HL-60 (cell line): ENCODE measurements around the gene EFNA1.

Experiments used
- POLR2AphosphoS5 ChIP-seq: IDR thresholded peaks from 2 replicates; pipeline ENCODE4 v1.6.1; 2012; ENCODE audit warnings: low read depth
- TF ChIP-seq, protein P1 (sequence below): IDR thresholded peaks from one replicate; pipeline ENCODE4 v1.5.1; 2011; ENCODE audit warnings: low read length, control low read depth, inconsistent platforms; ENCODE audit not compliant: insufficient read depth

- TF ChIP-seq, protein P1, sequence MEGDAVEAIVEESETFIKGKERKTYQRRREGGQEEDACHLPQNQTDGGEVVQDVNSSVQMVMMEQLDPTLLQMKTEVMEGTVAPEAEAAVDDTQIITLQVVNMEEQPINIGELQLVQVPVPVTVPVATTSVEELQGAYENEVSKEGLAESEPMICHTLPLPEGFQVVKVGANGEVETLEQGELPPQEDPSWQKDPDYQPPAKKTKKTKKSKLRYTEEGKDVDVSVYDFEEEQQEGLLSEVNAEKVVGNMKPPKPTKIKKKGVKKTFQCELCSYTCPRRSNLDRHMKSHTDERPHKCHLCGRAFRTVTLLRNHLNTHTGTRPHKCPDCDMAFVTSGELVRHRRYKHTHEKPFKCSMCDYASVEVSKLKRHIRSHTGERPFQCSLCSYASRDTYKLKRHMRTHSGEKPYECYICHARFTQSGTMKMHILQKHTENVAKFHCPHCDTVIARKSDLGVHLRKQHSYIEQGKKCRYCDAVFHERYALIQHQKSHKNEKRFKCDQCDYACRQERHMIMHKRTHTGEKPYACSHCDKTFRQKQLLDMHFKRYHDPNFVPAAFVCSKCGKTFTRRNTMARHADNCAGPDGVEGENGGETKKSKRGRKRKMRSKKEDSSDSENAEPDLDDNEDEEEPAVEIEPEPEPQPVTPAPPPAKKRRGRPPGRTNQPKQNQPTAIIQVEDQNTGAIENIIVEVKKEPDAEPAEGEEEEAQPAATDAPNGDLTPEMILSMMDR = no peak
- no peak for TF ChIP-seq POLR2AphosphoS5
Measured at GRCh38 chr1:155179112-155180031, 51.7 kb downstream of the EFNA1 start.
